ENCODE data around the gene KRT79.

The KRT79 gene

GRCh38 chr12:52846356-52846970, 12.4 kb upstream of the KRT79 start:
- in situ Hi-C loops (cut with HindIII; ENCODE audit: low pct_ligation_motif_present, low sequenced_read_pairs): no loop called here

GRCh38 chr12:52845946-52846345, 11.8 kb upstream of the KRT79 start:
- in situ Hi-C loops (cut with HindIII; ENCODE audit: low pct_ligation_motif_present, low sequenced_read_pairs): no loop called here
- Histone ChIP-seq H3K27me3 (replicated peaks) (no peaks in the 10 kb centered on the region), H3K4me3 (ENCODE audit: low read depth, low read length) (no peak overlapping the region), H3K27ac (no peak overlapping the region), H3K36me3 (replicated peaks) (no peaks in the 10 kb centered on the region)
- no peak for DNase-seq
- no peak for TF ChIP-seq CTCF (IDR thresholded peaks at IDR 0.05; ENCODE audit: low read depth, low read length, missing control alignments)

More at GRCh38 chr12:52846356-52846970, 12.4 kb upstream of the KRT79 start:
- H3K36me3 ChIP-seq (replicated peaks): no peaks in the 10 kb centered on the region
- no peak overlapping the region for H3K4me3 ChIP-seq (ENCODE audit: low read depth, low read length)
- no peak for TF ChIP-seq CTCF (IDR thresholded peaks at IDR 0.05; ENCODE audit: low read depth, low read length, missing control alignments)
- no peak for DNase-seq
- no peaks in the 10 kb centered on the region for H3K27me3 ChIP-seq (replicated peaks)
- no peak overlapping the region for H3K27ac ChIP-seq

- no peak for TF ChIP-seq CTCF (IDR thresholded peaks at IDR 0.05; ENCODE audit: low read depth, low read length, missing control alignments)
- in situ Hi-C loops (cut with HindIII; ENCODE audit: low pct_ligation_motif_present, low sequenced_read_pairs): no loop called here
- Histone ChIP-seq H3K27me3 (replicated peaks) (no peaks in the 10 kb centered on the region), H3K36me3 (replicated peaks) (no peaks in the 10 kb centered on the region), H3K27ac (no peak overlapping the region), H3K4me3 (ENCODE audit: low read depth, low read length) (no peak overlapping the region)
- DNase-seq: no peak
These were observed 10.3 kb upstream of the KRT79 start for GRCh38 chr12:52844386-52844785.

- no peaks in the 10 kb centered on the region for H3K36me3 ChIP-seq (replicated peaks)
- H3K27me3 ChIP-seq (replicated peaks): no peaks in the 10 kb centered on the region
- no peak for TF ChIP-seq CTCF (IDR thresholded peaks at IDR 0.05; ENCODE audit: low read depth, low read length, missing control alignments)
- in situ Hi-C loops (cut with HindIII; ENCODE audit: low pct_ligation_motif_present, low sequenced_read_pairs): no loop called here
- no peak overlapping the region for H3K4me3 ChIP-seq (ENCODE audit: low read depth, low read length)
- DNase-seq: no peak
- H3K27ac ChIP-seq: no peak overlapping the region
These were observed 5.5 kb upstream of the KRT79 start for GRCh38 chr12:52839436-52840105.

GRCh38 chr12:52838609-52839435, 4.7 kb upstream of the KRT79 start:
- no peak overlapping the region for H3K27ac ChIP-seq
- in situ Hi-C loops (cut with HindIII; ENCODE audit: low pct_ligation_motif_present, low sequenced_read_pairs): no loop called here
- H3K4me3 ChIP-seq (ENCODE audit: low read depth, low read length): no peak overlapping the region
- no peaks in the 10 kb centered on the region for H3K27me3 ChIP-seq (replicated peaks)
- H3K36me3 ChIP-seq (replicated peaks): no peaks in the 10 kb centered on the region
- no peak for TF ChIP-seq CTCF (IDR thresholded peaks at IDR 0.05; ENCODE audit: low read depth, low read length, missing control alignments)
- no peak for DNase-seq
